Smooth muscle cell of the brain vasculature (primary cell): Measurements from ENCODE around the gene C1orf159.
"Not testable (repeated sequence)": the region's sequence is repeated elsewhere in the genome, so short reads cannot be mapped to it uniquely, and the experiment has no call there.

ENCODE experiments used
- DNase-seq: peaks from one replicate; pipeline ENCODE4 v3.0.0-alpha.2; 2012; ENCODE audit warnings: low read depth, low spot score

C1orf159 gene

GRCh38 chr1:1118011-1118875 is 2.4 kb upstream of the C1orf159 start:
- DNase-seq = no peak

- DNase-seq = no peak
Measured at GRCh38 chr1:1117469-1117831, 1.6 kb upstream of the C1orf159 start.

- no peak for DNase-seq
Measured at GRCh38 chr1:1116701-1117468, 996 bp upstream of the C1orf159 start.

GRCh38 chr1:1115136-1115785 is 628 bp downstream of the C1orf159 start:
- no peak for DNase-seq

- no peak for DNase-seq
Measured at GRCh38 chr1:1114431-1114830, 1.5 kb downstream of the C1orf159 start.

GRCh38 chr1:1112237-1112985 is 3.5 kb downstream of the C1orf159 start:
- DNase-seq = no peak

- DNase-seq = no peak
Measured at GRCh38 chr1:1111516-1112236, 4.2 kb downstream of the C1orf159 start.

- DNase-seq = no peak
Measured at GRCh38 chr1:1110561-1110971, 5.3 kb downstream of the C1orf159 start.

- DNase-seq = no peak
Measured at GRCh38 chr1:1109743-1110142, 6.1 kb downstream of the C1orf159 start.

GRCh38 chr1:1106510-1107221 is 9.2 kb downstream of the C1orf159 start:
- DNase-seq = no peak

- not testable (repeated sequence) for DNase-seq
Measured at GRCh38 chr1:1104152-1104551, 11.7 kb downstream of the C1orf159 start.

- DNase-seq = no peak
Measured at GRCh38 chr1:1101503-1101902, 14.4 kb downstream of the C1orf159 start.

- no peak for DNase-seq
Measured at GRCh38 chr1:1100296-1100695, 15.6 kb downstream of the C1orf159 start.

GRCh38 chr1:1099506-1100183 is 16.2 kb downstream of the C1orf159 start:
- DNase-seq = no peak

GRCh38 chr1:1098681-1099421 is 17.0 kb downstream of the C1orf159 start:
- no peak for DNase-seq

- DNase-seq = not testable (repeated sequence)
Measured at GRCh38 chr1:1096136-1096535, 19.8 kb downstream of the C1orf159 start.

- DNase-seq = no peak
Measured at GRCh38 chr1:1094981-1095380, 20.9 kb downstream of the C1orf159 start.

GRCh38 chr1:1093610-1093943 is 22.3 kb downstream of the C1orf159 start:
- no peak for DNase-seq
